Hepatocyte (in vitro differentiated cells): ENCODE results near the gene PEX12. TPM values are rescaled to one million over a fixed set of nuclear protein-coding genes. Genes with fewer than 3 reads are reported as not detected.
A peak's percentile ranks its signal among the peaks of the same experiment; 100 is the strongest.
"Not testable (repeated sequence)": the region's sequence is repeated elsewhere in the genome, so short reads cannot be mapped to it uniquely, and the experiment has no call there.

Experiments
- DNase-seq: peaks from one replicate; pipeline ENCODE4 v3.0.0-alpha.2; 2016; ENCODE audit warnings: low spot score
- H2AFZ ChIP-seq: fragments of 200-600 bp; sonication (generic); 2 replicates; pipeline ENCODE4 v1.6.0; 2016; ENCODE audit warnings: antibody characterized with exemption, mild to moderate bottlenecking
- H3K27ac ChIP-seq: fragments of 200-600 bp; sonication (generic); 2 replicates; pipeline ENCODE4 v1.5.1; 2016; ENCODE audit warnings: mild to moderate bottlenecking
- H3K27me3 ChIP-seq: fragments of 200-600 bp; sonication (generic); 2 replicates; pipeline ENCODE4 v1.6.1; 2016
- H3K36me3 ChIP-seq: fragments of 200-600 bp; sonication (generic); replicated peaks from 2 replicates; pipeline ENCODE4 v1.5.1; 2016; ENCODE audit warnings: low read depth; ENCODE audit not compliant: insufficient read depth
- H3K4me1 ChIP-seq: fragments of 200-600 bp; sonication (generic); 2 replicates; pipeline ENCODE4 v1.5.1; 2016; ENCODE audit warnings: mild to moderate bottlenecking, moderate library complexity; ENCODE audit not compliant: insufficient read depth
- H3K4me2 ChIP-seq: fragments of 200-600 bp; sonication (generic); 2 replicates; pipeline ENCODE4 v1.6.0; 2016
- H3K4me3 ChIP-seq: fragments of 200-600 bp; sonication (generic); 2 replicates; pipeline ENCODE4 v1.5.1; 2016; ENCODE audit warnings: mild to moderate bottlenecking
- H3K79me2 ChIP-seq: fragments of 200-600 bp; sonication (generic); 2 replicates; pipeline ENCODE4 v1.6.0; 2017; ENCODE audit warnings: mild to moderate bottlenecking
- H3K9me2 ChIP-seq: fragments of 200-600 bp; sonication (generic); replicated peaks from 2 replicates; pipeline ENCODE4 v1.6.0; 2017; ENCODE audit warnings: mild to moderate bottlenecking; ENCODE audit not compliant: insufficient read depth
- H3K9me3 ChIP-seq: fragments of 200-600 bp; sonication (generic); 2 replicates; pipeline ENCODE4 v1.5.1; 2016; ENCODE audit warnings: low read depth, mild to moderate bottlenecking
- H4K20me1 ChIP-seq: fragments of 200-600 bp; sonication (generic); 2 replicates; pipeline ENCODE4 v1.6.0; 2016; ENCODE audit warnings: mild to moderate bottlenecking; ENCODE audit not compliant: insufficient read depth, poor library complexity, severe bottlenecking
- CTCF ChIP-seq: fragments of 200-600 bp; sonication (generic); IDR thresholded peaks from 2 replicates; pipeline ENCODE4 v1.5.1; 2016; ENCODE audit warnings: antibody characterized with exemption, mild to moderate bottlenecking; ENCODE audit not compliant: poor library complexity
- EZH2 ChIP-seq: fragments of 200-600 bp; sonication (generic); IDR thresholded peaks from 2 replicates; pipeline ENCODE4 v1.6.1; 2016; ENCODE audit warnings: antibody characterized with exemption, mild to moderate bottlenecking, borderline replicate concordance
- EZH2phosphoT487 ChIP-seq: fragments of 200-600 bp; sonication (generic); IDR thresholded peaks from one replicate; pipeline ENCODE4 v1.6.1; 2018; ENCODE audit warnings: antibody characterized with exemption, mild to moderate bottlenecking, low read depth, moderate library complexity; ENCODE audit not compliant: unreplicated experiment, severe bottlenecking
- WGBS: methylation state at CpG from one replicate; pipeline ENCODE4 v1.1.6; 2016; ENCODE audit warnings: low lambda C conversion rate; ENCODE audit errors: missing lambda C conversion rate; 5-methylcytosine and 5-hydroxymethylcytosine counted together
- polyA plus RNA-seq: library from polyadenylated mRNA; unstranded; fragments of >200 nt; fragmentation: Nextera tagmentation; extraction: Ambion mirVana; gene quantifications from 2 replicates; pipeline ENCODE4 v1.2.1, GENCODE V29; 2016
- small RNA-seq: library from RNA; depleted of rRNA; stranded (forward); fragments of <200 nt; gene quantifications from one replicate; pipeline ENCODE3, GENCODE V24; 2014
- total RNA-seq: library from RNA; depleted of rRNA; stranded (reverse); fragments of >200 nt; gene quantifications from 2 replicates; pipeline ENCODE4 v1.2.3, GENCODE V29; 2014

PEX12 gene
- total and polyA plus RNA-seq, 2 experiments from 2014 or later: 3.6 to 10.5 TPM

DNA sequence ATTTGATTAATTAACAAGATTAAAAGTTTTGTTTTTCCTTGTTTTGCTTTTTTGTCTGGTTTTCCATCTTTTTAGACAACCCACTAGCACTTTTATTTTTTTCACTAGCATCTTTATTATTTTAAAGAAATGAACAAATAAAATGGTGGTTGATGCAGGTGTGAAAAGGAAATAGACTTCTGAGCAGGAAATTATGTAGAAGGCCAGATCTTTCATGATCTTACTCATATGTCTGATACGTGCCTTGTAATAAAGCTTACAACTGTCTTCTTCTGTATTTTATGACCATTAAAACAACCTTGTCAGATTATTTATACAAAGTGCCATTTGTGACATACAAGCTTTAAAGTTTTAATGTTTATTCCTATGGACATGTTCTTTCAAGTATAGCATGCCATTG is 47.2 kb downstream of the PEX12 start:
- Histone ChIP-seq H3K27me3 (peaks cover 5% of the 10 kb centered on the region), H3K27ac (no peak overlapping the region), H3K4me3 (no peak overlapping the region), H3K79me2 (no peaks in the 10 kb centered on the region), H3K4me1 (no peaks in the 10 kb centered on the region), H4K20me1 (no peaks in the 10 kb centered on the region), H3K36me3 (no peaks in the 10 kb centered on the region), H3K4me2 (no peak overlapping the region), H2AFZ (no peak overlapping the region), H3K9me3 (no peaks in the 10 kb centered on the region), H3K9me2 (no peaks in the 10 kb centered on the region)
- WGBS: 71% methylated on average over 1 of the region's 1 CpG
- TF ChIP-seq EZH2phosphoT487: no peak
- DNase-seq: no peak

DNA sequence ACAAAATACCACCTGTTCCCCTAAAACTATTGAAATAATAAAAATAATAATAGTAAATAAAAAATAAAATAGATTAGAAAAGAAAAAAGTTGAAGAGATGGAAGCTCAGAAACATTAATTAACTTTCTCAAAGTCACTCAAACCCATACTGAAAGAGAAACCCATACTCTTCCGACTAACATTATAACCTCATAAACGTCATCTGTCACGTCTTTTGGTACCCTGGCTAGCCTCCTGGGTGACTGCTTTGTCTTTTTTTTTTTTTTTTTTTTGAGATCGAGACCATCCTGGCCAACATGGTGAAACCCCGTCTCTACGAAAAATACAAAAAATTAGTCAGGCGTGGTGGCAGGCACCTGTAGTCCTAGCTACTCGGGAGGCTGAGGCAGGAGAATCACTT is 48.5 kb downstream of the PEX12 start:
- TF ChIP-seq EZH2: no peak
- TF ChIP-seq CTCF: no peak
- Histone ChIP-seq H3K79me2 (no peaks in the 10 kb centered on the region), H3K4me3 (no peak overlapping the region), H3K36me3 (no peaks in the 10 kb centered on the region), H2AFZ (no peak overlapping the region), H4K20me1 (no peaks in the 10 kb centered on the region), H3K27me3 (peaks cover 7% of the 10 kb centered on the region), H3K9me3 (no peaks in the 10 kb centered on the region), H3K27ac (no peak overlapping the region), H3K9me2 (no peaks in the 10 kb centered on the region), H3K4me1 (no peaks in the 10 kb centered on the region), H3K4me2 (no peak overlapping the region)
- WGBS: 88% methylated on average over 6 of the region's 8 CpGs
- no peak for DNase-seq

DNA sequence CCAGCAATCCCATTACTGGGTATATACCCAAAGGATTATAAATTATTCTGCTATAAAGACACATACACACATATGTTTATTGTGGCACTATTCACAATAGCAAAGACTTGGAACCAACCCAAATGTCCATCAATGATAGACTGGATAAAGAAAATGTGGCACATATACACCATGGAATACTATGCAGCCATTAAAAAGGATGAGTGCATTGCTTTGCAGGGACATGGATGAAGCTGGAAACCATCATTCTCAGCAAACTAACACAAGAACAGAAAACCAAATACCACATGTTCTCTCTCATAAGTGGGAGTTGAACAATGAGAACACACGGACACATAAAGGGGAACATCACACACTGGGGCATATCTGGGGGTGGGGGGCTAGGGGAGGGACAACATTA is 49.0 kb downstream of the PEX12 start:
- not testable (repeated sequence) for H3K79me2 ChIP-seq, H3K4me2 ChIP-seq, DNase-seq, H4K20me1 ChIP-seq, H3K9me2 ChIP-seq, H3K27me3 ChIP-seq, H3K9me3 ChIP-seq, H2AFZ ChIP-seq, H3K4me3 ChIP-seq, H3K36me3 ChIP-seq, H3K27ac ChIP-seq, H3K4me1 ChIP-seq
- 100% methylated on average over 1 of the region's 1 CpG for WGBS

Small RNAs within 50 kb of the gene (small RNA-seq; reads per million reads assigned to genes)
- gene AC004134.1: not detected
- not detected for gene AC015911.1
- 99.9 reads per million, percentile 97 among the genes with 10 or more reads in this experiment for gene SNORD7

Other genes starting within 250 kb of the PEX12 start
- gene SLFN11, start 204.9 kb downstream of the PEX12 start, total RNA-seq: 6.3 and 8.3 TPM in 2 replicates
- 1.4 and 2.5 TPM in 2 replicates for gene SLFN11, start 204.9 kb downstream of the PEX12 start, polyA plus RNA-seq
- gene SLFN12, start 146.1 kb downstream of the PEX12 start, total RNA-seq: 5.1 and 7.8 TPM in 2 replicates
- gene SLFN12, start 146.1 kb downstream of the PEX12 start, polyA plus RNA-seq: 2.7 and 3.1 TPM in 2 replicates
- gene SLFN13, start 129.8 kb downstream of the PEX12 start, total RNA-seq: 3.9 and 5.5 TPM in 2 replicates
- gene SLFN13, start 129.8 kb downstream of the PEX12 start, polyA plus RNA-seq: 1.5 and 2.2 TPM in 2 replicates
- 0.03 TPM in 1 of 2 replicates, not detected in the other for gene SLFN12L, start 40.9 kb downstream of the PEX12 start, total RNA-seq
- gene SLFN12L, start 40.9 kb downstream of the PEX12 start, polyA plus RNA-seq: not detected in 2 replicates
- gene SLFN14, start 17.8 kb downstream of the PEX12 start, total RNA-seq: not detected in 2 replicates
- not detected in 2 replicates for gene SLFN14, start 17.8 kb downstream of the PEX12 start, polyA plus RNA-seq
- 87.0 and 100 TPM in 2 replicates for gene AP2B1, start 8.8 kb upstream of the PEX12 start, total RNA-seq
- 69.8 and 76.1 TPM in 2 replicates for gene AP2B1, start 8.8 kb upstream of the PEX12 start, polyA plus RNA-seq
- gene RASL10B, start 153.1 kb upstream of the PEX12 start, total RNA-seq: 7.4 and 7.6 TPM in 2 replicates
- 7.1 and 8.4 TPM in 2 replicates for gene RASL10B, start 153.1 kb upstream of the PEX12 start, polyA plus RNA-seq
- gene GAS2L2, start 174.7 kb upstream of the PEX12 start, total RNA-seq: not detected in 2 replicates
- gene GAS2L2, start 174.7 kb upstream of the PEX12 start, polyA plus RNA-seq: not detected in 2 replicates
- not detected in 2 replicates for gene C17orf50, start 182.3 kb upstream of the PEX12 start, total RNA-seq
- not detected in 2 replicates for gene C17orf50, start 182.3 kb upstream of the PEX12 start, polyA plus RNA-seq
- gene MMP28, start 217.1 kb upstream of the PEX12 start, total RNA-seq: 11.2 and 18.0 TPM in 2 replicates
- 10.8 and 12.0 TPM in 2 replicates for gene MMP28, start 217.1 kb upstream of the PEX12 start, polyA plus RNA-seq
- 36.1 and 48.2 TPM in 2 replicates for gene TAF15, start 230.9 kb upstream of the PEX12 start, total RNA-seq
- gene TAF15, start 230.9 kb upstream of the PEX12 start, polyA plus RNA-seq: 14.8 and 15.7 TPM in 2 replicates